Neural cell (in vitro differentiated cells): ENCODE data around the gene NELL1. TPM values are rescaled to one million over a fixed set of nuclear protein-coding genes. Genes with fewer than 3 reads are reported as not detected.

Experiments used
- H2AFZ ChIP-seq: fragments of 200-600, 300-800 bp; sonication (generic), shearing (Covaris generic); 2 replicates; pipeline ENCODE4 v1.6.0; 2014; ENCODE audit warnings: low read depth, mild to moderate bottlenecking, antibody characterized with exemption, low read length, moderate library complexity
- H3F3A ChIP-seq: fragments of 200-600 bp; shearing (Covaris generic); 2 replicates; pipeline ENCODE4 v1.6.1; 2016; ENCODE audit warnings: mild to moderate bottlenecking, moderate library complexity, mixed read lengths, antibody characterized with exemption, low read length; ENCODE audit not compliant: insufficient read depth, poor library complexity, severe bottlenecking
- H3K27ac ChIP-seq: fragments of 200-600, 300-800 bp; sonication (generic), shearing (Covaris generic); 2 replicates; pipeline ENCODE4 v1.5.1; 2014; ENCODE audit warnings: mild to moderate bottlenecking, low read length, moderate library complexity
- H3K27me3 ChIP-seq: fragments of 300-800, 200-600 bp; sonication (generic), shearing (Covaris generic); 2 replicates; pipeline ENCODE4 v1.6.0; 2014; ENCODE audit warnings: mild to moderate bottlenecking, low read depth, low read length, moderate library complexity; ENCODE audit not compliant: insufficient read depth
- H3K36me3 ChIP-seq: fragments of 300-800, 200-600 bp; sonication (generic), shearing (Covaris generic); 2 replicates; pipeline ENCODE4 v1.5.1; 2014; ENCODE audit warnings: mild to moderate bottlenecking, antibody characterized with exemption, low read length, moderate library complexity; ENCODE audit not compliant: insufficient read depth
- H3K4me2 ChIP-seq: fragments of 300-800, 200-600 bp; sonication (generic), shearing (Covaris generic); 2 replicates; pipeline ENCODE4 v1.6.0; 2014; ENCODE audit warnings: mild to moderate bottlenecking, low read length
- H3K4me3 ChIP-seq: fragments of 300-800, 200-600 bp; sonication (generic), shearing (Covaris generic); 2 replicates; pipeline ENCODE4 v1.5.1; 2014; ENCODE audit warnings: mild to moderate bottlenecking, low read length, moderate library complexity
- H3K79me2 ChIP-seq: fragments of 200-600 bp; shearing (Covaris generic); replicated peaks from 2 replicates; pipeline ENCODE4 v1.6.0; 2014; ENCODE audit warnings: mild to moderate bottlenecking, low read length, moderate library complexity; ENCODE audit not compliant: insufficient read depth
- H3K9ac ChIP-seq: fragments of 300-800, 200-600 bp; sonication (generic), shearing (Covaris generic); 2 replicates; pipeline ENCODE4 v1.6.1; 2016; ENCODE audit warnings: mild to moderate bottlenecking, low read length, mixed read lengths
- H3K9me2 ChIP-seq: fragments of 200-600 bp; shearing (Covaris generic); 2 replicates; pipeline ENCODE4 v1.6.1; 2016; ENCODE audit warnings: mild to moderate bottlenecking, low read length, mixed read lengths; ENCODE audit not compliant: insufficient read depth
- H3K9me3 ChIP-seq: fragments of 200-600, 300-800 bp; sonication (generic), shearing (Covaris generic); 2 replicates; pipeline ENCODE4 v1.6.1; 2016; ENCODE audit warnings: mild to moderate bottlenecking, mixed run types, low read length, moderate library complexity, mixed read lengths
- H4K20me1 ChIP-seq: fragments of 200-600 bp; shearing (Covaris generic); 2 replicates; pipeline ENCODE4 v1.6.1; 2016; ENCODE audit warnings: mild to moderate bottlenecking, mixed run types; ENCODE audit not compliant: insufficient read depth
- CTCF ChIP-seq: fragments of 450-650 bp; IDR thresholded peaks from 2 replicates; pipeline ENCODE4 v1.5.1; 2014; ENCODE audit warnings: antibody characterized with exemption, mild to moderate bottlenecking, moderate library complexity; ENCODE audit not compliant: poor library complexity, severe bottlenecking
- EP300 ChIP-seq: fragments of 450-650 bp; conservative IDR thresholded peaks from 2 replicates; pipeline ENCODE4 v1.6.1; 2014; ENCODE audit warnings: antibody characterized with exemption, mild to moderate bottlenecking, moderate library complexity; ENCODE audit not compliant: poor library complexity, severe bottlenecking
- EZH2 ChIP-seq: fragments of 200-600, 300-800 bp; shearing (Covaris generic), sonication (generic); IDR thresholded peaks from 2 replicates; pipeline ENCODE4 v1.6.1; 2014; ENCODE audit warnings: antibody characterized with exemption, low read length, borderline replicate concordance, mild to moderate bottlenecking; ENCODE audit not compliant: insufficient read depth, poor library complexity, severe bottlenecking
- MXI1 ChIP-seq: fragments of 450-650 bp; conservative IDR thresholded peaks from 2 replicates; pipeline ENCODE4 v1.6.1; 2014; ENCODE audit warnings: antibody characterized with exemption, mild to moderate bottlenecking; ENCODE audit not compliant: poor library complexity, severe bottlenecking
- POLR2AphosphoS5 ChIP-seq: IDR thresholded peaks from 2 replicates; pipeline ENCODE4 v1.6.1; 2012
- RAD21 ChIP-seq: fragments of 450-650 bp; conservative IDR thresholded peaks from 2 replicates; pipeline ENCODE4 v1.6.1; 2014; ENCODE audit warnings: antibody characterized with exemption, mild to moderate bottlenecking, moderate library complexity
- SMC3 ChIP-seq: fragments of 450-650 bp; conservative IDR thresholded peaks from 2 replicates; pipeline ENCODE4 v1.6.1; 2014; ENCODE audit warnings: antibody characterized with exemption, mild to moderate bottlenecking, moderate library complexity; ENCODE audit not compliant: poor library complexity
- TAF1 ChIP-seq: IDR thresholded peaks from 2 replicates; pipeline ENCODE4 v1.6.1; 2012; ENCODE audit warnings: low read depth
- polyA plus RNA-seq: library from polyadenylated mRNA; depleted of rRNA; stranded (reverse); fragments of >200 nt; gene quantifications from 2 replicates; pipeline ENCODE4 v1.2.3, GENCODE V29; 2014
- TF ChIP-seq, protein P1 (sequence below): IDR thresholded peaks from 2 replicates; pipeline ENCODE4 v1.6.1; 2012; ENCODE audit warnings: borderline replicate concordance

The NELL1 gene
- polyA plus RNA-seq, 1 donor from 2014 or later: 70.4 TPM

- TF ChIP-seq RAD21 (no peak), EZH2 (no peak)
- Histone ChIP-seq H3K9me2 (no peaks in the 10 kb centered on the region), H2AFZ (no peak overlapping the region)
Measured at GRCh38 chr11:20715931-20716330, 46.5 kb downstream of the NELL1 start.

GRCh38 chr11:20719821-20720220, 50.4 kb downstream of the NELL1 start:
- H3F3A ChIP-seq: no peaks in the 10 kb centered on the region
- no peak overlapping the region for H3K4me2 ChIP-seq
- no peak overlapping the region for H3K27ac ChIP-seq
- H3K36me3 ChIP-seq: no peaks in the 10 kb centered on the region
- no peaks in the 10 kb centered on the region for H3K9me2 ChIP-seq
- no peaks in the 10 kb centered on the region for H3K9me3 ChIP-seq
- H3K27me3 ChIP-seq: no peaks in the 10 kb centered on the region
- TF ChIP-seq EZH2 (no peak), SMC3 (no peak), EP300 (no peak), CTCF (no peak), RAD21 (no peak), POLR2AphosphoS5 (no peak), MXI1 (no peak), TAF1 (no peak)
- TF ChIP-seq, protein P1, sequence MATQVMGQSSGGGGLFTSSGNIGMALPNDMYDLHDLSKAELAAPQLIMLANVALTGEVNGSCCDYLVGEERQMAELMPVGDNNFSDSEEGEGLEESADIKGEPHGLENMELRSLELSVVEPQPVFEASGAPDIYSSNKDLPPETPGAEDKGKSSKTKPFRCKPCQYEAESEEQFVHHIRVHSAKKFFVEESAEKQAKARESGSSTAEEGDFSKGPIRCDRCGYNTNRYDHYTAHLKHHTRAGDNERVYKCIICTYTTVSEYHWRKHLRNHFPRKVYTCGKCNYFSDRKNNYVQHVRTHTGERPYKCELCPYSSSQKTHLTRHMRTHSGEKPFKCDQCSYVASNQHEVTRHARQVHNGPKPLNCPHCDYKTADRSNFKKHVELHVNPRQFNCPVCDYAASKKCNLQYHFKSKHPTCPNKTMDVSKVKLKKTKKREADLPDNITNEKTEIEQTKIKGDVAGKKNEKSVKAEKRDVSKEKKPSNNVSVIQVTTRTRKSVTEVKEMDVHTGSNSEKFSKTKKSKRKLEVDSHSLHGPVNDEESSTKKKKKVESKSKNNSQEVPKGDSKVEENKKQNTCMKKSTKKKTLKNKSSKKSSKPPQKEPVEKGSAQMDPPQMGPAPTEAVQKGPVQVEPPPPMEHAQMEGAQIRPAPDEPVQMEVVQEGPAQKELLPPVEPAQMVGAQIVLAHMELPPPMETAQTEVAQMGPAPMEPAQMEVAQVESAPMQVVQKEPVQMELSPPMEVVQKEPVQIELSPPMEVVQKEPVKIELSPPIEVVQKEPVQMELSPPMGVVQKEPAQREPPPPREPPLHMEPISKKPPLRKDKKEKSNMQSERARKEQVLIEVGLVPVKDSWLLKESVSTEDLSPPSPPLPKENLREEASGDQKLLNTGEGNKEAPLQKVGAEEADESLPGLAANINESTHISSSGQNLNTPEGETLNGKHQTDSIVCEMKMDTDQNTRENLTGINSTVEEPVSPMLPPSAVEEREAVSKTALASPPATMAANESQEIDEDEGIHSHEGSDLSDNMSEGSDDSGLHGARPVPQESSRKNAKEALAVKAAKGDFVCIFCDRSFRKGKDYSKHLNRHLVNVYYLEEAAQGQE: no peak
- H3K79me2 ChIP-seq: no peaks in the 10 kb centered on the region
- no peaks in the 10 kb centered on the region for H4K20me1 ChIP-seq
- H2AFZ ChIP-seq: no peak overlapping the region
- H3K9ac ChIP-seq: no peak overlapping the region
- H3K4me3 ChIP-seq: no peak overlapping the region

More at GRCh38 chr11:20715931-20716330, 46.5 kb downstream of the NELL1 start:
- H3K27me3 ChIP-seq: no peaks in the 10 kb centered on the region
- H3K79me2 ChIP-seq: no peaks in the 10 kb centered on the region
- H4K20me1 ChIP-seq: no peaks in the 10 kb centered on the region
- peaks cover 3% of the 10 kb centered on the region for H3K9me3 ChIP-seq
- H3K4me3 ChIP-seq: no peak overlapping the region
- H3K36me3 ChIP-seq: no peaks in the 10 kb centered on the region
- no peaks in the 10 kb centered on the region for H3F3A ChIP-seq
- H3K4me2 ChIP-seq: no peak overlapping the region
- no peak overlapping the region for H3K9ac ChIP-seq
- no peak overlapping the region for H3K27ac ChIP-seq

- H3K27ac ChIP-seq: no peak overlapping the region
- no peak overlapping the region for H3K9ac ChIP-seq
- H3K36me3 ChIP-seq: no peaks in the 10 kb centered on the region
- H3K9me3 ChIP-seq: no peaks in the 10 kb centered on the region
- no peak overlapping the region for H2AFZ ChIP-seq
- H3K27me3 ChIP-seq: no peaks in the 10 kb centered on the region
- H3K9me2 ChIP-seq: no peaks in the 10 kb centered on the region
- H3K79me2 ChIP-seq: no peaks in the 10 kb centered on the region
- H3K4me2 ChIP-seq: no peak overlapping the region
- TF ChIP-seq RAD21: no peak
- TF ChIP-seq POLR2AphosphoS5: no peak
- TF ChIP-seq CTCF: no peak
- no peak for TF ChIP-seq TAF1
- no peak for TF ChIP-seq EP300
- TF ChIP-seq, protein P1: no peak
- TF ChIP-seq MXI1: no peak
- TF ChIP-seq SMC3: no peak
- TF ChIP-seq EZH2: no peak
- H3F3A ChIP-seq: no peaks in the 10 kb centered on the region
- H3K4me3 ChIP-seq: no peak overlapping the region
- no peaks in the 10 kb centered on the region for H4K20me1 ChIP-seq
Measured at GRCh38 chr11:20723366-20723765, 54.0 kb downstream of the NELL1 start.
